SK-N-MC (cell line): Measurements from ENCODE around the gene NRARP.

Source experiments
- EZH2 ChIP-seq: fragments of 200-600 bp; sonication (generic); IDR thresholded peaks from one replicate; pipeline ENCODE4 v1.6.1; 2017; ENCODE audit warnings: antibody characterized with exemption
- POLR2AphosphoS5 ChIP-seq: IDR thresholded peaks from 2 replicates; pipeline ENCODE4 v1.6.1; 2012; ENCODE audit warnings: mild to moderate bottlenecking, low read depth, low read length, borderline replicate concordance

DNA sequence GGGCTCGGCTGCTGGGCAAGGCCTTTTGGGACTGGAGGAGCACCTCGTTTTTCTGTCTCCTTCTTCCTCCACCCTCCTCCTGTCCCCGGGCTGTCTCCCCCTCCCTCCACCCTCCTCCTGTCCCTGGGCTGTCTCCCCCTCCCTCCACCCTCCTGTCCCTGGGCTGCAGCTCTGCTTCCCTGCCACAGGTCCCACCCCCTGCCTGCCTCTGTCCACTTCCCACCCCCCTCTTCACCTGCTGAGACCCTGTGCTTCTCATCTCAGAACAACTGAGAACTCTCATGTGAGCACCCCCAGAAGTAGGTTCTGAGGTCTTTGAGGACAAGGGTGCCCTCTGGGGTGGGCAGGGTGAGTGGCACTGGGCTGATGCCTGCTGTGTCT lies 30.4 kb downstream of the NRARP start:
- TF ChIP-seq EZH2 = no peak
- TF ChIP-seq POLR2AphosphoS5 = no peak
